HepG2 (cell line): ENCODE data around the gene PIMREG. TPM values are rescaled to one million over a fixed set of nuclear protein-coding genes. Genes with fewer than 3 reads are reported as not detected.

Experiments used
- ATAC-seq: fragments of 200-7000 bp; cut with Tn5 transposase; 3 replicates; pipeline ENCODE4 v1.9.1; 2020; ENCODE audit warnings: mild to moderate bottlenecking, moderate library complexity
- BruUV-seq: library from RNA; stranded (reverse); fragments of 400-500 nt; replicated peaks from 2 replicates; lab custom pipeline; 2021; lab: Mats Ljungman, UMichigan
- CTCF ChIA-PET: fragments of 300-600 bp; formaldehyde crosslinking; extraction: SDS; loops from one replicate; lab custom pipeline; 2021; ENCODE audit warnings: low total read pairs, inconsistent platforms, low intra/inter-chr PET ratio; lab: Yijun Ruan, JAX
- POLR2A ChIA-PET: fragments of 350-600 bp; sonication (Branson Sonifier 250); formaldehyde crosslinking; loops from one replicate; lab custom pipeline; 2020; ENCODE audit warnings: antibody characterized with exemption, inconsistent platforms; lab: Yijun Ruan, JAX
- DNase-seq: peaks from one replicate; pipeline ENCODE4 v3.0.0-alpha.2; 2015; ENCODE audit warnings: low spot score
- FAIRE-seq: peaks from 3 replicates; lab custom pipeline; 2011; peaks lifted over from hg19 to GRCh38; lab: Jason Lieb, UNC
- H2AFZ ChIP-seq: one replicate; pipeline ENCODE4 v1.6.1; 2011; ENCODE audit warnings: low read length, inconsistent platforms
- H3K27ac ChIP-seq: fragments of 300-600 bp; 3 replicates; pipeline ENCODE4 v1.8.0; 2011; ENCODE audit warnings: mixed run types, mild to moderate bottlenecking, mixed read lengths, low read length, inconsistent platforms; ENCODE audit not compliant: insufficient read depth; ENCODE audit errors: extremely low read length
- H3K27me3 ChIP-seq, 2 experiments: fragments of 200-600 bp in 1 of 2; 2 replicates in 1 of 2; 3 replicates in 1 of 2; pipeline versions ENCODE4 v1.6.0 to v1.8.0; 2011; ENCODE audit warnings: low read length in 2 of 2, mild to moderate bottlenecking in 2 of 2, moderate library complexity in 2 of 2, inconsistent platforms in 1 of 2; ENCODE audit not compliant: insufficient read depth in 2 of 2, control insufficient read depth in 1 of 2
- H3K36me3 ChIP-seq, 2 experiments: fragments of 200-600 bp in 1 of 2; replicated peaks in 1 of 2; 2 replicates in 1 of 2; 3 replicates in 1 of 2; pipeline versions ENCODE4 v1.5.1 to v1.8.0; 2011; ENCODE audit warnings: low read length in 2 of 2, inconsistent platforms in 1 of 2; ENCODE audit not compliant: insufficient read depth in 2 of 2, control insufficient read depth in 1 of 2
- H3K4me1 ChIP-seq: 2 replicates; pipeline ENCODE4 v1.5.1; 2012; ENCODE audit warnings: low read length, inconsistent platforms; ENCODE audit not compliant: insufficient read depth
- H3K4me2 ChIP-seq: 2 replicates; pipeline ENCODE4 v1.6.0; 2011; ENCODE audit warnings: low read depth, low read length, inconsistent platforms
- H3K4me3 ChIP-seq, 3 experiments: fragments of 200-600 bp in 1 of 3; sonication (generic), shearing (Covaris generic) in 1 of 3; replicated peaks in 1 of 3; 2 replicates each; pipeline ENCODE4 v1.5.1; 2011 to 2016; ENCODE audit warnings: low read length in 3 of 3, inconsistent platforms in 2 of 3, low read depth in 2 of 3, mild to moderate bottlenecking in 2 of 3, control low read depth in 1 of 3, mixed read lengths in 1 of 3; ENCODE audit not compliant: insufficient read depth in 1 of 3
- H3K79me2 ChIP-seq: one replicate; pipeline ENCODE4 v1.6.1; 2011; ENCODE audit warnings: low read length, inconsistent platforms; ENCODE audit not compliant: insufficient read depth
- H3K9ac ChIP-seq: 2 replicates; pipeline ENCODE4 v1.6.0; 2011; ENCODE audit warnings: mild to moderate bottlenecking, low read depth, low read length, inconsistent platforms; ENCODE audit not compliant: insufficient read depth
- H3K9me3 ChIP-seq: 2 replicates; pipeline ENCODE4 v1.5.1; 2012; ENCODE audit warnings: mild to moderate bottlenecking, low read length
- H4K20me1 ChIP-seq: 2 replicates; pipeline ENCODE4 v1.6.0; 2011; ENCODE audit warnings: inconsistent platforms, mild to moderate bottlenecking, low read length, moderate library complexity; ENCODE audit not compliant: insufficient read depth
- FOXA3 ChIP-seq: IDR thresholded peaks from 2 replicates; pipeline ENCODE4 v1.6.1; 2016; ENCODE audit warnings: missing genetic modification reagents, missing compliant biosample characterization
- HNF4A ChIP-seq: sonication (generic); formaldehyde crosslinking; IDR thresholded peaks from 2 replicates; pipeline ENCODE4 v1.4.0; 2020; ENCODE audit warnings: missing genetic modification reagents
- HNRNPK ChIP-seq: fragments of 200-400 bp; formaldehyde crosslinking; IDR thresholded peaks from 2 replicates; pipeline ENCODE4 v1.6.1; 2018; ENCODE audit warnings: low read length, low read depth, moderate library complexity, mild to moderate bottlenecking; ENCODE audit not compliant: poor library complexity, severe bottlenecking
- MBD4 ChIP-seq: IDR thresholded peaks from 2 replicates; pipeline ENCODE4 v1.6.1; 2012; ENCODE audit warnings: low read length, inconsistent platforms, borderline replicate concordance
- NFKBIZ ChIP-seq: IDR thresholded peaks from 2 replicates; pipeline ENCODE4 v1.6.1; 2018; ENCODE audit warnings: missing genetic modification reagents, missing compliant biosample characterization
- ZNF12 ChIP-seq: sonication (generic); formaldehyde crosslinking; IDR thresholded peaks from 2 replicates; pipeline ENCODE4 v1.5.0; 2020; ENCODE audit warnings: missing genetic modification reagents
- ZNF333 ChIP-seq: sonication (generic); formaldehyde crosslinking; IDR thresholded peaks from 2 replicates; pipeline ENCODE4 v1.4.0; 2020; ENCODE audit warnings: mild to moderate bottlenecking, missing genetic modification reagents, borderline replicate concordance
- ZNF337 ChIP-seq: sonication (generic); formaldehyde crosslinking; IDR thresholded peaks from 2 replicates; pipeline ENCODE4 v1.5.1; 2020; ENCODE audit warnings: missing genetic modification reagents, low read depth, mild to moderate bottlenecking, borderline replicate concordance
- ZNF646 ChIP-seq: sonication (generic); formaldehyde crosslinking; IDR thresholded peaks from 2 replicates; pipeline ENCODE4 v1.9.0; 2021; ENCODE audit warnings: mild to moderate bottlenecking, missing genetic modification reagents
- ZNF724P ChIP-seq: sonication (generic); formaldehyde crosslinking; IDR thresholded peaks from 2 replicates; pipeline ENCODE4 v1.8.0; 2022; ENCODE audit warnings: missing genetic modification reagents, borderline replicate concordance
- WGBS: methylation state at CpG from one replicate; pipeline ENCODE4 v1.1.6; 2017; ENCODE audit warnings: low lambda C conversion rate; 5-methylcytosine and 5-hydroxymethylcytosine counted together
- in situ Hi-C: cut with HindIII; loops from 2 replicates; pipeline ENCODE4 v1.10.0; 2017; ENCODE audit warnings: low pct_unique_long_range_greater_than_20kb; ENCODE audit not compliant: extremely low pct_ligation_motif_present
- intact Hi-C: fragments of 100-400 bp; cut with micrococcal nuclease; formaldehyde crosslinking; loops from one replicate; pipeline ENCODE4 v1.10.0; 2022; ENCODE audit not compliant: unreplicated experiment
- polyA plus RNA-seq, 8 experiments: library from polyadenylated mRNA; depleted of rRNA in 3 of 8; stranded (reverse) in 7 of 8; unstranded in 1 of 8; fragments of >200 nt; fragmentation: Illumina TruSeq in 4 of 8; extraction: Trizol in 4 of 8; gene quantifications; 2 replicates each; pipeline versions ENCODE4 v1.2.1 to v1.2.3, GENCODE V29; 2011 to 2016; ENCODE audit warnings: low read depth in 4 of 8, missing spikeins in 1 of 8, mixed read lengths in 1 of 8; ENCODE audit not compliant: insufficient read depth in 1 of 8
- total RNA-seq, 5 experiments: library from RNA; depleted of rRNA; stranded (reverse); fragments of >200 nt; fragmentation: Illumina TruSeq; extraction: Trizol; gene quantifications; 2 replicates each; pipeline ENCODE4 v1.2.3, GENCODE V29; 2016; ENCODE audit warnings: low read depth in 1 of 5
- TF ChIP-seq, protein P1 (sequence below): sonication (generic); formaldehyde crosslinking; IDR thresholded peaks from 2 replicates; pipeline ENCODE4 v1.4.0; 2020; ENCODE audit warnings: missing genetic modification reagents
- TF ChIP-seq, protein P2 (sequence below): sonication (generic); formaldehyde crosslinking; IDR thresholded peaks from 2 replicates; pipeline ENCODE4 v1.8.0; 2022; ENCODE audit warnings: mild to moderate bottlenecking, missing genetic modification reagents
- TF ChIP-seq, protein P3 (sequence below): sonication (generic); formaldehyde crosslinking; IDR thresholded peaks from 2 replicates; pipeline ENCODE4 v1.5.0; 2020; ENCODE audit warnings: missing genetic modification reagents
- TF ChIP-seq, protein P4 (sequence below): sonication (generic); formaldehyde crosslinking; IDR thresholded peaks from 2 replicates; pipeline ENCODE4 v1.4.0; 2020; ENCODE audit warnings: mild to moderate bottlenecking, missing genetic modification reagents

PIMREG gene
- total and polyA plus RNA-seq, 2 of the 13 experiments (the other 11 are each of a cell fraction or from before 2014, with no cell fraction given) = 15.6 to 30.3 TPM

- H3K27me3 ChIP-seq = peaks cover 0 to 7% of the 10 kb centered on the region in 2 experiments; a peak in 1 of 5 replicates
- no peaks in the 10 kb centered on the region for H3K9me3 ChIP-seq
- BruUV-seq = no TSS peak
- H3K4me2 ChIP-seq = no peak overlapping the region
- H3K9ac ChIP-seq = no peak overlapping the region
- H3K4me3 ChIP-seq = no peak overlapping the region
- WGBS = 47% methylated on average over 6 of the region's 6 CpGs
- intact Hi-C loops (no loop called here), in situ Hi-C loops (loop anchor here (25.0 kb wide), 1 partner anchor 690 kb away; no protein-coding TSS in a partner anchor)
- ATAC-seq (no peak), DNase-seq (no peak), FAIRE-seq (no peak)
- TF ChIP-seq MBD4 (no peak), NFKBIZ (CRISPR knock-in tag) (no peak), ZNF724P (no peak), ZNF337 (CRISPR knock-in tag) (no peak), FOXA3 (CRISPR knock-in tag) (no peak), ZNF12 (no peak), ZNF333 (no peak), HNF4A (no peak), ZNF646 (CRISPR knock-in tag) (no peak), HNRNPK (no peak)
- TF ChIP-seq, protein P1, sequence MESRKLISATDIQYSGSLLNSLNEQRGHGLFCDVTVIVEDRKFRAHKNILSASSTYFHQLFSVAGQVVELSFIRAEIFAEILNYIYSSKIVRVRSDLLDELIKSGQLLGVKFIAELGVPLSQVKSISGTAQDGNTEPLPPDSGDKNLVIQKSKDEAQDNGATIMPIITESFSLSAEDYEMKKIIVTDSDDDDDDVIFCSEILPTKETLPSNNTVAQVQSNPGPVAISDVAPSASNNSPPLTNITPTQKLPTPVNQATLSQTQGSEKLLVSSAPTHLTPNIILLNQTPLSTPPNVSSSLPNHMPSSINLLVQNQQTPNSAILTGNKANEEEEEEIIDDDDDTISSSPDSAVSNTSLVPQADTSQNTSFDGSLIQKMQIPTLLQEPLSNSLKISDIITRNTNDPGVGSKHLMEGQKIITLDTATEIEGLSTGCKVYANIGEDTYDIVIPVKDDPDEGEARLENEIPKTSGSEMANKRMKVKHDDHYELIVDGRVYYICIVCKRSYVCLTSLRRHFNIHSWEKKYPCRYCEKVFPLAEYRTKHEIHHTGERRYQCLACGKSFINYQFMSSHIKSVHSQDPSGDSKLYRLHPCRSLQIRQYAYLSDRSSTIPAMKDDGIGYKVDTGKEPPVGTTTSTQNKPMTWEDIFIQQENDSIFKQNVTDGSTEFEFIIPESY = no peak
- TF ChIP-seq, protein P2, sequence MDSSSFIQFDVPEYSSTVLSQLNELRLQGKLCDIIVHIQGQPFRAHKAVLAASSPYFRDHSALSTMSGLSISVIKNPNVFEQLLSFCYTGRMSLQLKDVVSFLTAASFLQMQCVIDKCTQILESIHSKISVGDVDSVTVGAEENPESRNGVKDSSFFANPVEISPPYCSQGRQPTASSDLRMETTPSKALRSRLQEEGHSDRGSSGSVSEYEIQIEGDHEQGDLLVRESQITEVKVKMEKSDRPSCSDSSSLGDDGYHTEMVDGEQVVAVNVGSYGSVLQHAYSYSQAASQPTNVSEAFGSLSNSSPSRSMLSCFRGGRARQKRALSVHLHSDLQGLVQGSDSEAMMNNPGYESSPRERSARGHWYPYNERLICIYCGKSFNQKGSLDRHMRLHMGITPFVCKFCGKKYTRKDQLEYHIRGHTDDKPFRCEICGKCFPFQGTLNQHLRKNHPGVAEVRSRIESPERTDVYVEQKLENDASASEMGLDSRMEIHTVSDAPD = no peak
- TF ChIP-seq, protein P3, sequence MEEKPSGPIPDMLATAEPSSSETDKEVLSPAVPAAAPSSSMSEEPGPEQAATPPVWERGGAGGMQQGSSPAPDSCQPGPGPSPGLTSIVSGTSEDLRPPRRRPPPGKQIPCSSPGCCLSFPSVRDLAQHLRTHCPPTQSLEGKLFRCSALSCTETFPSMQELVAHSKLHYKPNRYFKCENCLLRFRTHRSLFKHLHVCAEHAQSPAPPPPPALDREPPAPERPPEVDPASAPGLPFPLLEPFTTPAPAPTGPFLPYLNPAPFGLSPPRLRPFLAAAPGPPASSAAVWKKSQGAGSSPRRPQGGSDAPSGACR = no peak
- TF ChIP-seq, protein P4, sequence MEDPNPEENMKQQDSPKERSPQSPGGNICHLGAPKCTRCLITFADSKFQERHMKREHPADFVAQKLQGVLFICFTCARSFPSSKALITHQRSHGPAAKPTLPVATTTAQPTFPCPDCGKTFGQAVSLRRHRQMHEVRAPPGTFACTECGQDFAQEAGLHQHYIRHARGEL (CRISPR knock-in tag) = no peak
- no peaks in the 10 kb centered on the region for H4K20me1 ChIP-seq
- ChIA-PET CTCF (no interaction called here), POLR2A (no interaction called here)
- no peak overlapping the region for H2AFZ ChIP-seq
- H3K4me1 ChIP-seq = no peaks in the 10 kb centered on the region
- H3K79me2 ChIP-seq = no peaks in the 10 kb centered on the region
- no peak overlapping the region for H3K27ac ChIP-seq
- no peaks in the 10 kb centered on the region for H3K36me3 ChIP-seq
These were observed 42.0 kb upstream of the PIMREG start for GRCh38 chr17:6402258-6402657.
